ENCODE measurements around the gene SH2D3C. TPM values are rescaled to one million over a fixed set of nuclear protein-coding genes. Genes with fewer than 3 reads are reported as not detected.
A peak's percentile ranks its signal among the peaks of the same experiment; 100 is the strongest.

Gene SH2D3C
- total and polyA plus RNA-seq, 2 donors from 2014 or later = 13.7 to 27.7 TPM

GRCh38 chr9:127706836-127707241 is 71.6 kb downstream of the SH2D3C start, which contains the start of gene CFAP157:
TSS of gene CFAP157 (plus strand) at chr9:127706988. CDS start at chr9:127707032, 44 bp downstream.
- peak in 3 of 5 donors; percentile 51 to 60 (median 56) for DNase-seq
- no peak within 1 kb of the TSS for H3K9ac ChIP-seq (ENCODE audit: low read length in 3 of 3)
- H3K4me1 ChIP-seq (ENCODE audit: control insufficient read depth in 2 of 3, insufficient read depth in 2 of 3, low read depth in 1 of 3, low read length in 3 of 3) = no peaks in the 10 kb centered on the region
- TF ChIP-seq, protein P1, sequence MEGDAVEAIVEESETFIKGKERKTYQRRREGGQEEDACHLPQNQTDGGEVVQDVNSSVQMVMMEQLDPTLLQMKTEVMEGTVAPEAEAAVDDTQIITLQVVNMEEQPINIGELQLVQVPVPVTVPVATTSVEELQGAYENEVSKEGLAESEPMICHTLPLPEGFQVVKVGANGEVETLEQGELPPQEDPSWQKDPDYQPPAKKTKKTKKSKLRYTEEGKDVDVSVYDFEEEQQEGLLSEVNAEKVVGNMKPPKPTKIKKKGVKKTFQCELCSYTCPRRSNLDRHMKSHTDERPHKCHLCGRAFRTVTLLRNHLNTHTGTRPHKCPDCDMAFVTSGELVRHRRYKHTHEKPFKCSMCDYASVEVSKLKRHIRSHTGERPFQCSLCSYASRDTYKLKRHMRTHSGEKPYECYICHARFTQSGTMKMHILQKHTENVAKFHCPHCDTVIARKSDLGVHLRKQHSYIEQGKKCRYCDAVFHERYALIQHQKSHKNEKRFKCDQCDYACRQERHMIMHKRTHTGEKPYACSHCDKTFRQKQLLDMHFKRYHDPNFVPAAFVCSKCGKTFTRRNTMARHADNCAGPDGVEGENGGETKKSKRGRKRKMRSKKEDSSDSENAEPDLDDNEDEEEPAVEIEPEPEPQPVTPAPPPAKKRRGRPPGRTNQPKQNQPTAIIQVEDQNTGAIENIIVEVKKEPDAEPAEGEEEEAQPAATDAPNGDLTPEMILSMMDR (IDR thresholded peaks at IDR 0.05; ENCODE audit: borderline replicate concordance, extremely low read depth, insufficient read depth) = no peak
- H3K27me3 ChIP-seq (ENCODE audit: control insufficient read depth, insufficient read depth, low read length) = no peaks in the 10 kb centered on the region
- H3K4me3 ChIP-seq (ENCODE audit: low read length in 3 of 3) = no peak within 1 kb of the TSS
- no peak within 1 kb of the TSS for H3K27ac ChIP-seq (ENCODE audit: low read depth in 2 of 2, low read length in 2 of 2)
- intact Hi-C loops (cut with DNase I) = no loop called here
- H3K36me3 ChIP-seq (ENCODE audit: control insufficient read depth in 2 of 3, insufficient read depth in 3 of 3, low read length in 3 of 3) = no peaks in the 10 kb centered on the region
- no peaks in the 10 kb centered on the region for H3K9me3 ChIP-seq (ENCODE audit: control insufficient read depth in 2 of 3, insufficient read depth in 1 of 3, low read length in 3 of 3)
- FAIRE-seq = no peak

DNA sequence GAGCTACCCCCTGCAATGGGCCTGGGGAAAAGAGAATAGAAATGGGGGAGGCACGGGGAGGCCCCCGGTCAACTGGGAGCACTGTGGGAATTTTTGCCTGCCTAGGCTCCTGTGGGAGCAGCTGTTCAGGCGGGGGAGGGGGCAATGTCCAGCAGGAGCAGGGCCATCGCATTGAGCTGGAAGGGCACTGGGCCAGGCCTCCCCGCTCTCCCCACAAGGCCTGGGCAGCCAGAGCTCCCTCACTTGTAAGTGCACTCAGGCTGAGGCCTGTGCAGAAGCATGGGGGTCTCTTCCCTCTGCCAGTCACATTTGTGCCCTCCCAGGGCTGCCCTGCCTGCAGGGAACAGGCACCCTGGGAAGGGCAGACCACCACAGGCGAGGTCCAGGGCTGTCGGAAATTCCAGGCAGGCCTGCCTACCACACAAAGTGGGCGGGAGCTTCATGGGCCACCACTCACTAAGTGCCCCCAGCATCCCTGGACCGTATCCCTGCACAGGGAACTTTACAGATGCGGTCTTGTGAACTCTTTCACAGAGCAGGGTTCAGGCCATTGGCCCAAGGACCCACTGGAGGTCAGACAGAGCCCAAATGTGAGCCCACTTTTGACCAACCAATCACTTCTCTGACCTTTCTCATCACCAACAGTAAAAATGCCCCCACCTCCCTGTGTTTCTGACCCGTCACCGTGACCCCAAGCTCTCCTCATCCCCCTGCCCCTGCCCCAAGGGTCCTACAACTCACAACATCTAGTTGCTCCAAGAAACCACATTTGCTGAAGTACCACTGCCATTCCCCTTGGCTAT is 72.7 kb downstream of the SH2D3C start:
- peak in 4 of 5 donors; percentile 55 to 62 (median 59) for DNase-seq

DNA sequence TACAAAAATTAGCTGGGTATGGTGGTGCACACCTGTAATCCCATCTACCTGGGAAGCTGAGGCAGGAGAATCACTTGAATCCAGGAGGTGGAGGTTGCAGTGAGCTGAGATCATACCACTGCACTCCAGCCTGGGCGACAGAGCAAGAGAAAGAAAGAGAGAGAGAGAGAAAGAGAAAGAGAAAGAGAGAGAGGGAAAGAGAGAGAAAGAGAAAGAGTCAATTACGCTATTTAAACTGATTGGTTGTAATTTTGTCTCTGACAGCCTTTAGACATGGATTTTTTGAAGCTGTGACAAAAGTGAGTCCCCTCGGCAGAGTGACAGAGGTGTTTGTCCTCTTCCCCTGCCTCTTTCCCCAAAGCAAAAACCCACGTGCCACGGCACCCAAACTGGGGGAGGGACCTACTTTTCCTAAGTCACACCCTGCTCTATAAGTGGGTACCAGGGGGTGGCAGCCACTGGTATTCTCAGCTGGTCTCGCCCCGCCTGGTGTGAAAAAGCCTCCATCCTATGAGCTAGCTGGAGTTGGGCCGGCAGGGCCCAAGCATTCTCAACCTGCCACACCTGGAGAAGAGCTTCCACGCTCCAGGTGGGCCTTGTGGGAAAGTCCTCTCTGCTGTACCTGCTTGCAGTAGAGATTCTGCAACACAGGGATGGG is 75.0 kb downstream of the SH2D3C start:
- Histone ChIP-seq H3K4me1 (ENCODE audit: control insufficient read depth in 2 of 3, insufficient read depth in 2 of 3, low read depth in 1 of 3, low read length in 3 of 3) (peaks cover 0 to 8% (median 0%) of the 10 kb centered on the region in 3 donors), H3K9me3 (ENCODE audit: control insufficient read depth in 2 of 3, insufficient read depth in 1 of 3, low read length in 3 of 3) (no peaks in the 10 kb centered on the region), H3K36me3 (ENCODE audit: control insufficient read depth in 2 of 3, insufficient read depth in 3 of 3, low read length in 3 of 3) (no peaks in the 10 kb centered on the region), H3K9ac (ENCODE audit: low read length in 3 of 3) (no peak overlapping the region), H3K27ac (ENCODE audit: low read depth in 2 of 2, low read length in 2 of 2) (no peak overlapping the region), H3K27me3 (ENCODE audit: control insufficient read depth, insufficient read depth, low read length) (no peaks in the 10 kb centered on the region), H3K4me3 (ENCODE audit: low read length in 3 of 3) (no peak overlapping the region)
- FAIRE-seq (no peak), DNase-seq (no peak)
- intact Hi-C loops (cut with DNase I) = no loop called here
- TF ChIP-seq, protein P1 (IDR thresholded peaks at IDR 0.05; ENCODE audit: borderline replicate concordance, extremely low read depth, insufficient read depth) = no peak

More for the DNA sequence above, 72.7 kb downstream of the SH2D3C start:
- Histone ChIP-seq H3K9me3 (ENCODE audit: control insufficient read depth in 2 of 3, insufficient read depth in 1 of 3, low read length in 3 of 3) (no peaks in the 10 kb centered on the region), H3K36me3 (ENCODE audit: control insufficient read depth in 2 of 3, insufficient read depth in 3 of 3, low read length in 3 of 3) (no peaks in the 10 kb centered on the region), H3K9ac (ENCODE audit: low read length in 3 of 3) (no peak overlapping the region), H3K27me3 (ENCODE audit: control insufficient read depth, insufficient read depth, low read length) (no peaks in the 10 kb centered on the region), H3K4me3 (ENCODE audit: low read length in 3 of 3) (no peak overlapping the region), H3K27ac (ENCODE audit: low read depth in 2 of 2, low read length in 2 of 2) (no peak overlapping the region), H3K4me1 (ENCODE audit: control insufficient read depth in 2 of 3, insufficient read depth in 2 of 3, low read depth in 1 of 3, low read length in 3 of 3) (peaks cover 0 to 6% (median 0%) of the 10 kb centered on the region in 3 donors)
- intact Hi-C loops (cut with DNase I) = no loop called here
- TF ChIP-seq, protein P1 (IDR thresholded peaks at IDR 0.05; ENCODE audit: borderline replicate concordance, extremely low read depth, insufficient read depth) = no peak
- no peak for FAIRE-seq
